Gastrocnemius medialis (tissue), 4 donors: ENCODE data around the gene CLP1. TPM values are rescaled to one million over a fixed set of nuclear protein-coding genes. Genes with fewer than 3 reads are reported as not detected.
A peak's percentile ranks its signal among the peaks of the same experiment; 100 is the strongest.

ENCODE experiments used
- ATAC-seq, 2 donors: fragments of 150-250 bp; one replicate each; pipeline ENCODE4 v1.9.1; 2016
- DNase-seq, 2 donors: peaks; one replicate each; pipeline ENCODE4 v3.0.0-alpha.2; 2019
- H3K27ac ChIP-seq, 4 donors: fragments of 200-600 bp; sonication (generic); 1 replicate in 1 of 4; 2 replicates in 3 of 4; pipeline ENCODE4 v1.5.1; 2016 to 2018; ENCODE audit warnings: mild to moderate bottlenecking in 2 of 4, moderate library complexity in 1 of 4
- H3K27me3 ChIP-seq, 3 donors: fragments of 200-600 bp; sonication (generic) in 2 of 3; 1 replicate in 1 of 3; 2 replicates in 2 of 3; pipeline versions ENCODE4 v1.5.1 to v1.6.0; 2016 to 2019; ENCODE audit warnings: mild to moderate bottlenecking in 1 of 3, moderate library complexity in 1 of 3
- H3K36me3 ChIP-seq, 2 donors: fragments of 200-600 bp; sonication (generic) in 1 of 2; one replicate each; pipeline ENCODE4 v1.5.1; 2017 to 2018
- H3K4me1 ChIP-seq, 2 donors: fragments of 200-600 bp; sonication (generic) in 1 of 2; one replicate each; pipeline ENCODE4 v1.5.1; 2016 to 2017; ENCODE audit warnings: mild to moderate bottlenecking in 2 of 2
- H3K4me3 ChIP-seq, 4 donors: fragments of 200-600 bp; sonication (generic) in 3 of 4; 1 replicate in 1 of 4; 2 replicates in 3 of 4; pipeline ENCODE4 v1.5.1; 2016 to 2019; ENCODE audit warnings: mild to moderate bottlenecking in 2 of 4
- H3K9me3 ChIP-seq, 3 donors: fragments of 200-600 bp; sonication (generic) in 2 of 3; 1 replicate in 1 of 3; 2 replicates in 2 of 3; pipeline ENCODE4 v1.5.1; 2016 to 2019
- CTCF ChIP-seq, 5 experiments: fragments of 450-650 bp in 3 of 5; fragments of 200-600 bp in 2 of 5; sonication (generic) in 2 of 5; IDR thresholded peaks in 4 of 5; conservative IDR thresholded peaks in 1 of 5; 1 replicate in 4 of 5; 2 replicates in 1 of 5; pipeline ENCODE4 v1.5.1; 2016 to 2019; ENCODE audit warnings: antibody characterized with exemption in 5 of 5, mild to moderate bottlenecking in 3 of 5, moderate library complexity in 3 of 5
- POLR2A ChIP-seq, 2 donors: fragments of 450-650 bp; IDR thresholded peaks; one replicate each; pipeline ENCODE4 v1.6.1; 2017; ENCODE audit warnings: antibody characterized with exemption in 2 of 2, mild to moderate bottlenecking in 2 of 2, moderate library complexity in 2 of 2
- in situ Hi-C, 4 donors: fragments of 200-750 bp; cut with MboI; loops; one replicate each; pipeline versions ENCODE4 v1.15.0 to v1.8.0; 2017; ENCODE audit warnings: low sequenced_read_pairs in 4 of 4
- intact Hi-C: fragments of 100-400 bp; cut with DNase I; formaldehyde crosslinking; loops from one replicate; pipeline ENCODE4 v1.15.1; 2023; ENCODE audit warnings: low total_unique reads
- total RNA-seq, 4 donors: library from RNA; depleted of rRNA; stranded (reverse); fragments of >200 nt; gene quantifications; one replicate each; pipeline versions ENCODE4 v1.1.0 to v1.2.3, GENCODE V29; 2016

CLP1 gene
- total RNA-seq, 4 donors from 2014 or later = 10.6 to 15.3 (median 11.2) TPM

DNA sequence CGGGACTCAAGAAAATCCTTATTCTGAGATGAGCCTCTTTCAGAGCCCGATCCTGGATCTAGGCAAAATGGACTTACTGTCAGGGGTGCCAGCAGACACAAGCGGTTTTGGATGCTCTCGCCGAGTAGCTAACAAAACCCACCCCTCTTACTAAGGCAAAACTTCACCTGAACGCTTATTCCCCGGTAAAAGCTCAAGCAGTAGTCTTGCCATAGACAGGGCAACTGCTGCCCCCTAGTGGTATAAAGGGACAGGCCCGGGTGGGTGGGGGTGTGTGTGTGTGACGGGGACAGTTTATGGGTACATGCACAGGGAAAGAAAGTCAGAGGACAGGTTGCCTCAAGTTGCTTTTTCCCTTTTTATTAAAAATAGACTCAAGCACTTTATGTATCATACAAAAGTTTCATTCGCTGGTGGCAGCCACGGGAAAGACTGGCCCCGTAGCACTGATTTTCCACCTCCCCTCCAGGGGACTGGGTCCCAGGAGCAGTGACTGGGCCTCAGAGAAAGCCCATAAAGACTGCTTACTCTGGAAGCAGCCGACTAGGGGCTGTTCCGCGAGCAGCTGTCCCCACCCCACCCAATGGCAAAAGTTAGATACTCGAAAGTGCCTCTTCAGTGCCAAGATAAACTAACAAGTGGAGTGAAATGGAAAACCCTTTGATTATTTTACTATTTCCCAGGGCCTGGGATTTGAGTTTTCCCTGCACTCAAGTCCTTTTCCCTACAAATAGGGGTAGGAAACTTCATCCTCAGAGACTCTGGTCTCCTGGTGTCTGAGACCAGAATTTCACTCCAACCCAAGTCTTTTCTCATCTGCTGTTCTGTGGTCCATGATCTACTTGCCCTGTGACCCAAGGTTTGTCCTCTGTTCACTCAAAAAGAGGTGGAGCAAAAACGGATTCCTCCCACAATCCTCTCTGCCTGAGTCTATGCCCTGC, 12.5 kb upstream of the CLP1 start:
- in situ Hi-C loops = loop anchor here (5.0 to 25.0 kb wide), 6 partner anchors 78 to 308 kb away; partner anchors contain the start of genes UBE2L6 (in 3 of the 4), P2RX3 (in 1 of the 4), RTN4RL2 (in 1 of the 4) and SSRP1 (in 1 of the 4)
- Histone ChIP-seq H3K9me3 (no peaks in the 10 kb centered on the region), H3K4me3 (no peak overlapping the region), H3K27me3 (peaks cover 39 to 45% (median 43%) of the 10 kb centered on the region in 3 donors), H3K36me3 (no peaks in the 10 kb centered on the region), H3K4me1 (peaks cover 17 to 22% of the 10 kb centered on the region in 2 donors), H3K27ac (peak overlapping the region; percentile 29 to 56 (median 44))
- DNase-seq (peak; percentile 66 to 73), ATAC-seq (peak; percentile 69 to 76)
- intact Hi-C loops = loop anchor here (1.0 to 5.0 kb wide), 3 partner anchors 77 to 298 kb away; no protein-coding TSS in a partner anchor
- TF ChIP-seq CTCF (IDR thresholded peaks at IDR 0.05 in 4 of 5, conservative IDR thresholded peaks at IDR 0.05 in 1 of 5) = peak; percentile 71 to 96 (median 78)
- TF ChIP-seq POLR2A (IDR thresholded peaks at IDR 0.05) = no peak

GRCh38 chr11:57645689-57646085, 11.9 kb upstream of the CLP1 start:
- H3K4me3 ChIP-seq = no peak overlapping the region
- peaks cover 17 to 23% of the 10 kb centered on the region in 2 donors for H3K4me1 ChIP-seq
- H3K9me3 ChIP-seq = no peaks in the 10 kb centered on the region
- DNase-seq (no peak), ATAC-seq (no peak)
- no peak for TF ChIP-seq CTCF (IDR thresholded peaks at IDR 0.05 in 4 of 5, conservative IDR thresholded peaks at IDR 0.05 in 1 of 5)
- TF ChIP-seq POLR2A (IDR thresholded peaks at IDR 0.05) = no peak
- in situ Hi-C loops = loop anchor here (10.0 to 25.0 kb wide), 4 partner anchors 183 to 308 kb away; partner anchors contain the start of genes P2RX3 (in 1 of the 4), RTN4RL2 (in 1 of the 4) and SSRP1 (in 1 of the 4)
- intact Hi-C loops = no loop called here
- H3K27me3 ChIP-seq = peaks cover 39 to 50% (median 47%) of the 10 kb centered on the region in 3 donors
- H3K36me3 ChIP-seq = no peaks in the 10 kb centered on the region
- H3K27ac ChIP-seq = peak overlapping the region in 3 of 4 donors; percentile 29 to 56 (median 35)

DNA sequence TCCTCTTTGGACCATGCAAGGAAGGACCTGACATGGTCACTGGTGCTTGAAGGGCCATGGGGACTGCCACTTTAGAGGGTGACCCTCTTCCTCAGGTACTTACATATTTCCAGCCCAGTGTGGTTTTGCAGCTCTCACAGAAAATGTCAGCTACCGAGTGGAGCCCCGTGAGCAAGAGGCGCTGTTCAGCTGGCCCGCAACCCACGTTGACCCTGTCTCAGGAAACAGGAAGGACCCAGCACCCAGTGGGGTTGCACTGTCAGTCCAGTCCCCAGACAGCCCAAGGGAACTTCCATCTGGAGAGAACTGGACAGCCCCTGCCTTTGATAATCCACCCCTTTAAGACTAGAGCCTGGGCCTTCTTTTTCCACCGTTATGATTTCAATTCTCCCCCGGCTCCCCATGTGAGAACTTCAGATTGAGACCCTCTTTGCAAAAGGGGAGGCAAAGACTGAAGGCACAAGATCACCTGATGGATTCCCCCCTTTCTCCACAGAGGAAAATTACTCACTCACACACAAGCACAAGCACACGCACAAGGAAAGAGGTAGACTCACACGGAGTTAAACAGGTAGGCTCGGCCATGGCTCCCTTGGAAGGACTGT, 11.3 kb upstream of the CLP1 start:
- Histone ChIP-seq H3K27me3 (peaks cover 42 to 55% (median 47%) of the 10 kb centered on the region in 3 donors), H3K4me3 (no peak overlapping the region), H3K4me1 (peaks cover 17 to 18% of the 10 kb centered on the region in 2 donors), H3K27ac (peak overlapping the region in 3 of 4 donors; percentile 29 to 56 (median 35)), H3K9me3 (no peaks in the 10 kb centered on the region), H3K36me3 (no peaks in the 10 kb centered on the region)
- DNase-seq (no peak), ATAC-seq (no peak)
- in situ Hi-C loops = loop anchor here (10.0 to 25.0 kb wide), 4 partner anchors 184 to 309 kb away; partner anchors contain the start of genes P2RX3 (in 1 of the 4), RTN4RL2 (in 1 of the 4) and SSRP1 (in 1 of the 4)
- TF ChIP-seq POLR2A (IDR thresholded peaks at IDR 0.05) = no peak
- TF ChIP-seq CTCF (IDR thresholded peaks at IDR 0.05 in 4 of 5, conservative IDR thresholded peaks at IDR 0.05 in 1 of 5) = no peak
- intact Hi-C loops = no loop called here

- H3K4me3 ChIP-seq = no peak overlapping the region
- DNase-seq (no peak), ATAC-seq (no peak)
- peak overlapping the region in 2 of 4 donors; percentile 29 to 35 for H3K27ac ChIP-seq
- intact Hi-C loops (no loop called here), in situ Hi-C loops (loop anchor here (10.0 to 25.0 kb wide), 4 partner anchors 185 to 310 kb away; partner anchors contain the start of genes P2RX3 (in 1 of the 4), RTN4RL2 (in 1 of the 4) and SSRP1 (in 1 of the 4))
- peaks cover 17 to 18% of the 10 kb centered on the region in 2 donors for H3K4me1 ChIP-seq
- H3K27me3 ChIP-seq = peaks cover 42 to 55% (median 47%) of the 10 kb centered on the region in 3 donors
- no peaks in the 10 kb centered on the region for H3K36me3 ChIP-seq
- no peak for TF ChIP-seq POLR2A (IDR thresholded peaks at IDR 0.05)
- no peak for TF ChIP-seq CTCF (IDR thresholded peaks at IDR 0.05 in 4 of 5, conservative IDR thresholded peaks at IDR 0.05 in 1 of 5)
- no peaks in the 10 kb centered on the region for H3K9me3 ChIP-seq
These were observed 10.7 kb upstream of the CLP1 start for GRCh38 chr11:57646799-57647303.
